H4 (cell line): ENCODE measurements around the gene OSBPL2. TPM values are rescaled to one million over a fixed set of nuclear protein-coding genes. Genes with fewer than 3 reads are reported as not detected.

Source experiments
- DNase-seq: peaks from one replicate; pipeline ENCODE4 v3.0.0-alpha.2; 2015; ENCODE audit warnings: low spot score
- total RNA-seq: library from RNA; depleted of rRNA; stranded (reverse); fragments of >200 nt; shearing (Covaris generic); gene quantifications from 2 replicates; pipeline ENCODE4 v1.2.3, GENCODE V29; 2014

The OSBPL2 gene
- total RNA-seq, 1 experiment from 2014 or later: 12.5 TPM

DNA sequence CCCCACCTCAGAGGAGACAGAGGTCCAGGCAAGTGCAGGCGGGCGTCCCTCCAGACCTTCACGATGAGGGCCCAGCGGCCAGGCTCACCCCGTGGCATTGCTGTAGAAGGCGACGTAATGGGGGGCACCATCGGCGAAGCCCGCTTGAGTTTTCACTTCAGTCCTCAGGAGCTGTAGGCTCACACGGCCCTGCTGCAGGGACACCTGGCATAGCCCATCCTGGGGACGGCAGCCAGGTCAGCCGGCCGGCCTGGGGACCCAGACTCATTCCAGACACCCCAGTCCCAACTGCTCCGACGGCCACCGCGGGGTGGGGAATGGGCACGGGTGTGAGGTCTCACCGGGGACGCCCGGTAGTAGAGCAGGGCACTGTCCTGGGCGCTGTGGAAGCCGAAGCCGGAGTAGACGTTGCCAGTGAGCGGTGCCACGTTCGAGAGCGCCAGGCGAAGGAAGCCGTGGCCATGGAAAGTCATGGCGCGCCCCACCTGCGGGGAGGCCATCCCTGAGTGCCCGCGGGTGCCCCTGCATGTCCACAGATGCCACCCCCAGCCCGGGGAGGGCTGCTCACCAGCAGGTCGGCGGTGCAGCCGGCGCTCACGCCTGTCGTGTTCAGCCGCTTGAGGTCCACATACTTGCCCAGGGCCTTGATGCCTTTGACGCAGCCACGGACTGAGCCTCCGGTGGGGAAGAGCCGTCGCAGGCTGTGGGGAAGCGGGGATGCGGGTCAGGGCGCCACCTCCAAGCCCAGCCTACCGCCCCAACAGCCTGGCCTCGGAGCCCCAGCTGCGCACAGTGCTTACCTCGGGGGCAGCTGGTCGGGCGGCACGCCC is 73.7 kb downstream of the OSBPL2 start:
- no peak for DNase-seq

DNA sequence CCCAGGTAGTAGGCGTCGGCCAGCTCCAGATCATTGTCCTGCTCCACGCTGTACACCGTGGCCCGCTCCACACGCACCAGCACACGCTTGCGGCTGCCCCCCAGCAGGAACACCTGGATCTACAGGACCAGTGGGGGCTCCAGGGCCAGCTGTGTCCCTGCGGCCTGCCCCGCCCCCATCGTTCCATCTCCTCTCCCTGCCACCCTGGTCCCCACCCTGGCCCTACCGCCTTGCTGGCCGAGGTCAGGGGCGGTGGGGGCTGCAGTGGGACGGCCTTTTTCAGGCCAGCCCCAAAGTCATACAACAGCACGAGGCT is 74.3 kb downstream of the OSBPL2 start:
- DNase-seq: no peak

DNA sequence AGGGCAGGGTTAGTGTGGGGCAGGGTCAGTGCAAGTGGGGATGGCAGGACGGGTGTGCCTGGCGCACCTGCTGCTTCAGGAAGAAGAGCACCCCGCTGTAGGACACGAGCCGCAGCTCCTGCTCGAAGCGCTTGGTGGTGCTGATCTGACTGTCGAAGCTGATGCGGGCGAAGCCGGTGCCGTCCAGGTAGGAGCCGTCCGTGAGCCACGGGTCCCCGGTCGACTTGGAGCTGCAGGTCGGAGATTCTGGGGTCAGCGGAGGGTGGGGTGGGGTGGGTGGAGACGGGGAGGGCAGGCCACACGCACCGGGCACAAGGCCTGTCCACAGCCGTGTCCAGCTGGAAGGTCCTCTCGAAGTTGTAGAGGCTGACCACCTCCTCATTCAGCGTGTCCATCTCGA is 74.7 kb downstream of the OSBPL2 start:
- DNase-seq: no peak

DNA sequence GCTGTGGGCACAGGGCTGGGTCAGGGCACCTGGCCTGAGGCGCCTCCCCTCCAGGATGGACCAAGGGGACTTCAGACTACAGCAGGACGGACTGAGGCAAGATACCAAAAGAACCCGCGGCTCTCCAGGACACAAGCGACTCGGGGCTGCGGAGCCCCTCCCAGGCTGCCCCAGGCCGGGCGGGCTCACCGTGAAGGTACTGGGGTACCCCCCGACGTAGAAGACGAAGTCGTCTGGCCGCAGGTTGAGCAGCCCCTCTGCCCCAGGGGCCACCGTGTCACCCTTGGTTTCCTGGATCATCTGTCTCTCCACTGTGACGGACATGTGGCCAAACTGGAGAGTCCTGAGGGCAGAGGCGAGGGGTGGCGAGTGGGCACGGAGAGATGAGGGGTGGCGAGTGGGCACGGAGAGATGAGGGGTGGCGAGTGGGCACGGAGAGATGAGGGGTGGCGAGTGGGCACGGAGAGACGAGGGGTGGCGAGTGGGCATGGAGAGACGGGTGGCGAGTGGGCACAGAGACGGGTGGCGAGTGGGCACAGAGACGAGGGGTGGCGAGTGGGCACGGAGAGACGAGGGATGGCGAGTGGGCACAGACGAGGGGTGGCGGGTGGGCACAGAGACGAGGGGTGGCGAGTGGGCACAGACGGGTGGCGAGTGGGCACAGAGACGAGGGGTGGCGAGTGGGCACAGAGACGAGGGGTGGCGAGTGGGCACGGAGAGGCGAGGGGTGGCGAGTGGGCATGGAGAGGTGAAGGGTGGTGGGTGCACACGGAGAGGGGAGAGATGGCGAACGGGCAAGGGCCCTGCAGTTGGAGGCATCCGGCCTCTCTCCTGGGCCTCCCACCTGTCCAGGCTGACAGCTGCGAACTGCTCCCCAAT is 75.4 kb downstream of the OSBPL2 start:
- no peak for DNase-seq

DNA sequence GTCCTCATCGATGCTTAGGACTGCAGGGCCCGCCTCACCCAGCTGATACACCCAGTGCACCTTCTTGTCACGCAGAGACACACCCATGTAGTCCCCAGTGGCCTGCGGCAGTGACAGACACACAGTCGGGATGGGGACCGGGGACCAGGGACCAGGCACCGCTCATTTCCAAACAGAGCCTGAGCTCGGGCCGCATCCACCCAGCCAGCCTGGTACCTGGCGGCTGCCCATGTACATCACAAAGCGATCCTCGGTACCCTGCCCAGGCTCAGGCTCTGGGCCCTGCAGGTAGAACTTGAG is 76.0 kb downstream of the OSBPL2 start:
- DNase-seq: no peak

DNA sequence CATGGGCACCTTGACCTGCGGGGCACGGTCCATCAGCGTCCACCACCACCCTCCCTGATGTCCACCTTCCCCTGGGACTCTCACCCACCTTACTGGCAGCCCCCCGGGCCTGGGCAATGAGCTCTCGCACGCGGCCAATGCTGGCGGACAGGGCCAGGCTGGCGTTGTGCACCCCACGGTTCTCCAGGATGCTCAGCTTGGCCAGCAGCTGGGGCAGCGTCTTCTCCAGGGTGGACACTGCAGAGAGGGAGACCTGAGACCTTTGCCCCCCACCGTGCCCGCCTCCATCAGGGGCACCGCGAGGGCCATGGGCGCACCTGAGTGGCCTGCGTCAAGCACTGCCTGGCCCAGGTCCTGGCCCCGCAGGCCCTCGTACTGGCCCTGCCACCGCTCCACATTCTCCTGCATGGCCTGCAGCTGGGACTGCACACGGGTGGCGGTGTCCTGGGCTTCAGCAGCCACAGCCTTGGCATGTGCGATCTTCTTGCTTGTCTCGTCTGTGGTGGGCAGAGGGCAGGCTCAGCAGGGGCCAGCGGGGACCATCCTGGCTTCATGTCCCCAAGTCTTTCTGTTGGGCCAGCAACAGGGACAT is 76.5 kb downstream of the OSBPL2 start:
- DNase-seq: no peak

DNA sequence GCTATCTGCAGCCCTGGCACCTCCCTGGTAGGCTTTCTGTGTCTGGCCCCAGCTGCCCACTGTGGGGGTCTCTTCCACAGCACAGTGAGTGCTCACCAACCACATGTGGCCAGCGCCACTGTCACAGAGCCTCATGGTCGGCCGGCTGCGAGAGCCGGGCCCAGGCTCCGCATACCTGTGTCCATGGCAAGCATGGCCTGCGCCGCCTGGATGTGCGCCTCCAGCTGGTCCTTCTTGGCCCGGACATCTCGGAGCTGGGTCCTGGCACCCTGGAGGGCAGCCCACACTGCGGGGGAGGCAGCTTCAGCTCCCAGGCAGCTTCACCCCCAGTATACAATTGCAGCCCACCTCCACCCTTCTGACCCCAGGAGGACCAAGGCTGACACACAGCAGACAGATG is 77.5 kb downstream of the OSBPL2 start:
- DNase-seq: no peak

DNA sequence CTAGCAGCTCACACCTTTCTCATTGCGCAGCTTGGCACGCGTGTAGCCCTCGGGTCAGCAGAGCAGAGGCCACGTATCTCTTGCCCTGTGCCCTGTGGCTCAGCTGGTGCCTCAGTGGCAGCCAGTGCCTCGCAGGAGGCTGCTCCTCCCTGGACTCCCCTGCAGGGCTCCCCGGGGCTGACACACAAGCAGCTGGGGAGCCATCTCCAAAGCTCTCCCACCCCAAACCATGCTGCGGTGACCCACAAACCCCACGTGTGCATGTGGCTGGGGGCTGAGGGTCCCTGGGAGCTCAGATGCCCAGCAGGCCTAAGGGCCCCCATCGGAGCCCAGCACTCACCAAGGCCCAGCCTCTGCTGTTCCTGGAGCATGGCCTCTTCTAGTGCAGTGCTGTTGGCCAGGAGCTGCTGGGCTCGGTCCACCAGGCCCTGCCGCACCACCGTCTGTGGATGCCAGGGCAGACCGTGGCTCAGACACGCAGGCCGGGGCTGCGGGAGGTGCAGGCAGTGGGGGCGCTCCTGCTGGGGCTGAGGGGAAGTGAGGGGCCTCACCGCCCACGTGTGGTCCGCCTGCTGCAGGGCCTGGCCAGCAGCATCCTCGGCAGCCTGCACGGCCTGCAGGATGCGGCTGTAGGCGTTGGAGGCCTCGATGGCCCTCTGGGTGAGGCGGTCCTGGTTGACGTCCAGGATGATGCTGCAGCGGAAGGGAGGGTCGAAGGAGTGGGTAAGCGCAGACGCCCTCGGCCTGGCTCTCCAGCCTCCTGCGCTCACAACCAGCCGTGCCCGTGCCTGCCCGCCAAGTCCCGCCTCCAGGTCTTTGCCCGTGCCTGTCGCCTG is 78.2 kb downstream of the OSBPL2 start:
- no peak for DNase-seq

DNA sequence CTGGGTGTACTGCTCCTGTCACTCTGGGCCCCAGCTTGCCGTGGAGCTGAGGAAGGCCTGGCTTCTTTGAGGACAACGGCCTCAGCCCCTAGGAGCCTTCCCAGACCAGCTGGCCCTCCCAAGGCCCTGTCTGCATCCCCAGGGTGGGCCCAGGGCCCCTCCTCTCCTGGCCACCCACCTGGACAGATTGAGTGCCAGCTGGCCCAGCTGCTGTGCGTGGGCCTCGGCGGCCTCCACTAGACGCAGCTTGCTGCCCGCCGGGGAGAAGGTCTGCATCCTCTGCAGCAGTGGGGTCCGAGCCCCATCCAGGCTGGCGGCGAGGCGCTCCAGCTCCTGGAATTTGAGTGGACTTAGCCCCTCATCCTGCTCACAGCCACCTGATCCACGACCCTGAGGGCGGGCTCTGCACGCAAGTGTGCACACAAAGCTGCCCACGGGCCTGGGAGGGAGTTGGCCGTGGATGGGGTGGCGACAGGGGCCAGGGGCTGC is 78.9 kb downstream of the OSBPL2 start:
- no peak for DNase-seq

DNA sequence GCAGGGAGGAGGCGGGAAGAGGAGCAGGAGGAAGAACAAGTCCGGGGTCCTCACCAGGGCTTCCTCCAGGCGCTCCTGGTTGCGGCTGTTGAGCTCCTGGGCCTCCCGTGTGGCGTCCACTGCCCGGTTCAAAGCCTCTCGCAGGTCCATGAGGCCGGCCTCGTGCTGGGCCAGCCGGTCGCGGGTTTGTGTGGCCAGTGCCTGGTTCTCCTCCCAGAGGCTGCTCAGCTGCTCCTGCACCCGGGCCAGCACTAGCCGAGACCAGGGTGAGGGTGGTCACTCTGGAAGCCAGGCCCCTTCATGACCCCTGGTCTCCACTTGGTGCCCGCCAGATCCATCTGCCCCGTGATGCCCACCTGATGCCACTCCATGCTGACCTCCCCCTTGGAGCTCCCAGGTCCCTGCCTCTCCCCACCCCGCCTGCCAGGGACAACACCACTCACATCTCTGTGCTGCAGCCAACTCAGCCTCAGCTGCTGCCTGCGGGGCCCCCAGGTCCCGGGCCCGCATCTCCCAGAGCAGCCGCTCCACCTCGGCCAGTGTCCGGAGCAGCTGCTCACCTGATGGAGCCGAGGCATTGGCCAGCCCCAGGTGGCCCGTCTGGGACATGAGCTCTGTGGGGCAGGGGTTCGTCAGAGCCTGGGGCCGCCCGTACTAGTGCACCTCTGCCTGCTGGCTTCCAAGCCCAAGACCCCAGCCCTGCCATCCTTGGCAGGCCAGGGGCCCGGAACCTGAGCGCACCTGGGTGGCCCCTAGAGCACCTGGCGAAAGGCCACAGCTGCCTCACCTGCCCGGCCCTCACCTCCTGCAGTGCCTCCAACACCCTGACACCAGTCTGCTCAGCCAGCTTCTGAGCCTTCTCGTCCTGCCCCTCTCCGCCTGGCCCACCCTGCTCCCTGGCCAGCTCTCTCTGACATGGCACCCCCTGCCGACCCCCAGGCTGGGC is 80.4 kb downstream of the OSBPL2 start:
- no peak for DNase-seq

DNA sequence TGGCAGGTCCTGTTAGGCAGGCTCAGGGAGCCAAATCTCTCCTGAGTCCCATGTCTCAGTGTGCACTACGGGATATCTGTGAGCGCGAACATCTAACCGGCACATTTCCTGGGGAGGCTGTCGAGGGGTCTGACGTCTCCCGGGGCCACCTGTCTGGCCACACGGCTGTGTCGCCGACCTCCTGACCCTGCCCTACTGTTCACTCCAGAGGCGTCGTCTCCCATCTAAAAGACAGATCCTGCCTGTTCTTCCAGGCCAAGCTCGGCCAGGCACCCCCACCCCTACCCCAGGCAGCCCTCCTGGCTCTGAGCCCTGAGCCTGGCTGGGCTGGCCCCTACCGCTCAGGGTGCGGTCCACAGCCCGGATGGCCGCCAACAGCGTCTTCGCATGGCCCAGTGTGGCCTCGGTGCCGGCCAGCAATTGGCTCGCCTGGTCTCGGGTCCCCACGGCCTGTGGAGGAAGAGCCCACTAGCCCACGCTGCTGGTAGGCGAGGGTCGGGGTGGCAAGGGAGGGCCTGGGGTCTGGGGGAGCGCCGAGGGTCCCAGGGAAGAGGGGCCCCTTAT is 81.1 kb downstream of the OSBPL2 start:
- DNase-seq: no peak

DNA sequence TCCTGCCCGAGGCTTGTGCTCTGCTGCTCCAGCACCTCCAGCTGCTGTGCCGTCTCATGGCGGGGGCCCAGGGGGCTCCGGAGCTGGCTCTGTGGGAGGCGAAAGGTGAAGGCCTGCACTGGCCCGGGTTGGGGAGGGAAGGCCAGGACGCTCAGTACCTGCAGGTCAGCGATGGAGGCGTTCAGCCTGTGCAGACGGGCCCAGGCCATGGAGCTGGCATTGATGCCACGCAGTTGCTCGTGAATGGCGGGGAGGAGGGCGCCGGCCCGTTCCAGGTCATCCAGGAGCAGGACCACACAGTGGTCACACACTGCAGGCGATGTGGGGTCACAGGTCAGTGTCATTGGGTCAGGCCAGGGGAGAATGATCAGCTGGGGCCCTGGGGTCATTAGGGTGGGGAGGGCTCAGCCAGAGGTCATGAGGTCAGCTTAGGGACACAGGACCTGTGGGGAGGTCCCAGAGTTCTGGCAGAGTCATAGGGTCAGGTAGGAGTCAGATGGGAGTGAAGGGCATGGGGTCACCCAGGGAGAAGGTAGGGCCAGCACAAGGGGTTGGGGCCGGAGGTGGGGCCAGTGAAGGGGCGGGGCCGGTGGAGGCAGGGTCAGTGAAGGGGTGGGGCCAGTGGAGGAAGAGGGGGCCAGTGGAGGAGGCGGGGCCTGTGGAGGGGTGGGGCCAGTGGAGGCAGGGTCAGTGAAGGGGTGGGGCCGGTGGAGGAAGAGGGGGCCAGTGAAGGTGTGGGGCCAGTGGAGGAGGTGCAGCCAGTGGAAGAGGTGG is 82.4 kb downstream of the OSBPL2 start:
- no peak for DNase-seq

DNA sequence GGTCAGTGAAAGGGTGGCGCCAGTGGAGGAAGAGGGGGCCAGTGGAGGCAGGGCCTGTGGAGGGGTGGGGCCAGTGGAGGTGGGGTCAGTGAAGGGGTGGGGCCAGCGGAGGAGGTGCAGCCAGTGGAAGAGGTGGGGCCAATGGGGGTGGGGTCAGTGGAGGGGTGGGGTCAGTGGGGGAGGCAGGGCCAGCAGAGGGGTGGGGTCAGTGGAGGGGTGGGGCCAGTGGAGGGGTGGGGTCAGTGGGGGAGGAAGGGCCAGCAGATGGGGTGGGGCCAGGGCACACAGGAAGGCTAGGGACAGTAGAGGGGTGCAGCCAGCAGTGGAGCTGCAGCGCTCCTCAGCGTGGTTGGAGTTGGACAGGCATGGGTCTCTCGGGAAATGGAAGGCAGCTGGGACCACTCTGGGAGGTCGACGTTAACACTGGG is 83.2 kb downstream of the OSBPL2 start:
- no peak for DNase-seq

DNA sequence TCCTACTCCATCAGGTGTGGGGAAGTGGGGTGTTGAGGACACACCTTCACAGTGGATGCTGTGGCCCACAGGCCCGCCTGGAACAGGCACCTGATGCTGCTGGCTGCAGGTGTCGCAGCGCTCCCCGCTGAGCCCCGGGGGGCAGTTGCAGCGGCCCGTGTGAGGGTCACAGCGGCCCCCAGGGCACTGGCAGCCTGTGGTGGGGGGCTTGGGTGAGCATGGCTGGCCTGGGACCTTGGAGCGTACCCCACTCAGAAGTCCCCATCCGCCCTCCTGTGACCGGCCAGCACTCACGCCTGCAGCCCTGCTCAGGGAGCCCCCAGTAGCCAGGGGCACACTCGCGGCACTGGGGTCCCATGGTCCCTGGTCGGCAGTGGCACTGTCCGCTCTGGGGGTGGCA is 83.7 kb downstream of the OSBPL2 start:
- DNase-seq: no peak

DNA sequence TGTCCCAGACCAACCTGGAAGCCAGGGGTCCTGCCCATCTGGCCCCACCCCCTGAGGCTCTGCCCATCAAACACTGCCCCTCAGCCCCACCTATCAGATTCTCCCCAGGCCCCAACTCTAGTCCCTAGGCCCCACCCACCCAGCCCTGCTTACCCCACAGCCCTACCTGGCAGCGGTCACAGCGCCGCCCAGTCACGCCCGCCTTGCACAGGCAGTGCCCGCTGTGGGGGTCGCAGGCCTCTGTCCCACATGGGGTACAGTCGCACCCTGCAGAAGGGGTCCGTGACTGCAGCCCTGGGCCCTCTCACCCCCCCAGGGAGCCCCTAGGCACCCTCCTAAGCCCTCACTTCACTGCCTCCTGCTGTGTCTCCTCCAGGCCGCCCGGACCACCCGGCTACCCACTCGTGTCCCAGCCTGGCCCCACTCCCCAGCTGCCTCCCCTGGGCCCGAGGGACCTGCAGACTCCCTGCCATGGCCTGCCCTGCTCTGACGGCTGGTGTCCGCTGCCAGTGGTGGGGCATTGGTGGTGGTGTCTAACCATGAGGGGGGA is 84.2 kb downstream of the OSBPL2 start:
- DNase-seq: no peak

DNA sequence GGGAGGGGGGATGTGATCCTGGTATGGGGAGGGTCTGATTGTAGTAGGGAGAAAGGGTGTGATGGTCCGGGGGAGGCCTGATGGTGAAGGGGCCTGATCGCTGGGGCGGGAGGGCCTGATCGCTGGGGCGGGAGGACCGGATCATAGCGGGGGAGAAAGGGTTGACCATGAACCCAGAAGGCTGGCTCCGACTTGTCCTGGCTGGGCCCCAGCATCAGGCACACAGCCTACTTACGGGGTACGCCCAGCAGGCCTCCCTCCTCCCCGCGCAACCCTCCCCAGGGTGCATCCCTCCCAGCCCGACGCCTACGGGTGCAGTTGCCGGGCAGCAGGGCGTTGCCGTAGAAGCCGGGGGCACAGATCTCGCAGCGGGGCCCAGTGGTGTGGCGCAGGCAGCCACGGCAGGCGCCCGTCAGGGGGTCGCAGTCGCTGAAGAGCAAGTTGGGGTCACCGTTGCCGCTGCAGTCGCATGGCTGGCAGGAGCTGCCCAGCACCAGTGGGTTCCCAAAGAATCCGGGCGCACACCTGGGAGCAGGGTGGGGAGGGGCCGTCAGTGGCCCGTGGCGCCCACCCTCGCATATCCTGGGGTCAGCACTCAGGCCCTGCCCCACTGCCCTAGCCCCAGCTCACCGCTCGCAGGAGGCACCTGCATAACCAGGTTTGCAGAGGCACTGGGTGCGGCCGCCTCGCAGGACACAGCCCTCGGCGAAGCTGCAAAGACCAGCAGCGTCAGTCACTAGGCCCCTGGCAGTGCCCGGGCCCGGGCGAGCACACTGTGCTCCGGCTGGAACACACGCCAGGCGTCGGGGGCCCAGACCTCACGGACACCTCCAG is 85.0 kb downstream of the OSBPL2 start:
- no peak for DNase-seq

DNA sequence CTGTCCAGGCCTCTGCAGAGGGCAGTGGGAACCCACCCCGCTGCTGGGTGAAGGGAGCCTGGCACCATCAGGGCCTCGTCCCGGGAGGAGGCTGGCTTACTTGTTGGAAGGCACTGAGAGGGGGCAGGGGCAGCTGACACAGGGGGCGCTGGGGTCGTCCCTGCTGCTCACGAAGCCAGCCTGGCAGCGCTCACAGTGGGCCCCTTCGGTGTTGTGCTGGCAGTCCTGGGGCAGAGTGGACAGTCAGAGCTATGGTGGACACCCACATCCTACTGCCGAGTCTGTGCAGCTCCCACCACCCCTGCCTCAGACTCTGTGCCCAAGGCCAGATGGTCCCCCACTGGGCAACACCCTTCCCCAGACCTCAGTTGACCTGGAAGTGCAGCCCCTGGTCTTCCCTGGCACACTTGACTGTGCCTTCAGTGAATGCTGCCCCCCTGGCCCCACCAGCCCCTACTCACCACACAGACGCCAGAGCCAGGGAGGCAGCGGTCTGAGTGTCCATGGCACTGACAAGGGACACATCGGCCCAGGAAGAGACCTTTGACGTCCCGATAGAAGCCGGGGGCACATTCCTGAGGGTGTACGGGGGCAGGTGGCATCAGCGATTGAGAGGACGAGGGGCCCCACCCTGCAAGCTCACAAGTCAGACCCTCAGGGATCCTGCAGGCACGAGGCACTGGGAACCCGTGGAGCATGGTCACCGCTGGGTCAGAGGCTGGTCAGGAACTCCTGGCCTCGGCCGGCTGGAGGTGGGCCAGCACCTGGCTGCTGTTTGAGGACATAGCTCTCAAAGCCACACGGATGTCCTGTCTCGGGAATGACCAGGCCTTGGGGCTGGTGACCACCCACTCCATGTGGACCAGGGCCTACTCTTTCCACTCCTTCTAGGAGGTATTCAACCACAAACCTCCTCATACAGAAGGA is 85.9 kb downstream of the OSBPL2 start:
- no peak for DNase-seq
